Measurements from ENCODE around the gene FADS6.

GRCh38 chr17:74878658-74879057, 14.8 kb downstream of the FADS6 start:
- TF ChIP-seq RARB (CRISPR knock-in tag; IDR thresholded peaks at IDR 0.05) (no peak), CSRNP3 (CRISPR knock-in tag; IDR thresholded peaks at IDR 0.05) (no peak), ZNF8 (CRISPR knock-in tag; IDR thresholded peaks at IDR 0.05) (no peak), CREB5 (CRISPR knock-in tag; IDR thresholded peaks at IDR 0.05; ENCODE audit: low read depth) (no peak), PATZ1 (CRISPR knock-in tag; IDR thresholded peaks at IDR 0.05; ENCODE audit: borderline replicate concordance) (no peak), ESRRG (CRISPR knock-in tag; IDR thresholded peaks at IDR 0.05) (no peak), POU6F1 (CRISPR knock-in tag; IDR thresholded peaks at IDR 0.05; ENCODE audit: borderline replicate concordance, low read depth) (no peak), TOX (CRISPR knock-in tag; IDR thresholded peaks at IDR 0.05; ENCODE audit: borderline replicate concordance) (no peak)

Data from SK-N-SH treated with all-trans-retinoic acid at 6 μM for 48 hours (cell line).